COLO829 (cell line): ENCODE data around the gene WDFY2.

Experiments
- DNase-seq: peaks from one replicate; pipeline ENCODE4 v3.0.0; 2012; ENCODE audit warnings: low spot score

WDFY2 gene

GRCh38 chr13:51601601-51602565 lies 17.6 kb downstream of the WDFY2 start:
- DNase-seq: no peak

GRCh38 chr13:51603716-51604115 lies 19.5 kb downstream of the WDFY2 start:
- no peak for DNase-seq

GRCh38 chr13:51605698-51606097 lies 21.4 kb downstream of the WDFY2 start:
- DNase-seq: peak; percentile 79

GRCh38 chr13:51607165-51607564 lies 22.9 kb downstream of the WDFY2 start:
- DNase-seq: no peak

- DNase-seq: no peak
Observed at GRCh38 chr13:51608857-51609406, 24.7 kb downstream of the WDFY2 start.

GRCh38 chr13:51612867-51613266 lies 28.6 kb downstream of the WDFY2 start:
- no peak for DNase-seq

GRCh38 chr13:51613535-51613934 lies 29.3 kb downstream of the WDFY2 start:
- DNase-seq: no peak

GRCh38 chr13:51614350-51614786 lies 30.1 kb downstream of the WDFY2 start:
- DNase-seq: no peak

GRCh38 chr13:51618626-51619025 lies 34.4 kb downstream of the WDFY2 start:
- peak; percentile 53 for DNase-seq

- DNase-seq: no peak
Observed at GRCh38 chr13:51619614-51620013, 35.4 kb downstream of the WDFY2 start.

GRCh38 chr13:51620165-51620983 lies 36.1 kb downstream of the WDFY2 start:
- no peak for DNase-seq

- no peak for DNase-seq
Observed at GRCh38 chr13:51621602-51622001, 37.3 kb downstream of the WDFY2 start.

- DNase-seq: no peak
Observed at GRCh38 chr13:51623473-51623872, 39.2 kb downstream of the WDFY2 start.

GRCh38 chr13:51624207-51624606 lies 39.9 kb downstream of the WDFY2 start:
- no peak for DNase-seq

GRCh38 chr13:51624695-51625345 lies 40.6 kb downstream of the WDFY2 start:
- no peak for DNase-seq

- DNase-seq: no peak
Observed at GRCh38 chr13:51625555-51626345, 41.5 kb downstream of the WDFY2 start.

- no peak for DNase-seq
Observed at GRCh38 chr13:51626749-51627148, 42.5 kb downstream of the WDFY2 start.

GRCh38 chr13:51628059-51628852 lies 44.0 kb downstream of the WDFY2 start:
- no peak for DNase-seq

GRCh38 chr13:51629491-51630287 lies 45.4 kb downstream of the WDFY2 start:
- DNase-seq: no peak

- DNase-seq: no peak
Observed at GRCh38 chr13:51630288-51630615, 46.0 kb downstream of the WDFY2 start.
